NCI-H2227 (cell line): ENCODE data around the gene CGB2.
"Not testable (repeated sequence)": the region's sequence is repeated elsewhere in the genome, so short reads cannot be mapped to it uniquely, and the experiment has no call there.

Experiments
- DNase-seq: peaks from one replicate; lab custom pipeline; 2025; ENCODE audit not compliant: unreplicated experiment; lab: John Stamatoyannopoulos, UW

Gene CGB2

DNA sequence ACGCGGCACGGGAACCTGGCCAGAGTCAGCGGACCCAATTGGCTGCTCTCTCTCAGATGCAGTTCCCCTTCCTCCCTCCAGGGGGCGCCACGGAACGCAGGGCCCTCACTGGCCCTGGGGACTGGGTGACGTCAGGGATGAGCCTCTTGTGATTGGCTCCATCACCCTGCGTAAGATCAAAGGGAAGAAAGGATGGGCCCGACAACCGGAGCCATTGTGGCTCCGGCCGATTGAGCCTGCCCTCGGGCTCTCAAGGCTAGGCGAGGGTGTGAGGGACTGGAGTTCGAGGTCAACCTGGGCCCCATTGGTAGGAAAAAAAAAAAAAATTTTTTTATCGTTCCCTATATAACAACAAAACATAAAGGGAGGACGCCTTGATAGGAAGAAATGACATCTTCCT is 5.1 kb downstream of the CGB2 start, which contains the start of gene CGB1:
TSS of gene CGB1 (minus strand) at position 81 of the 400 bp plus-strand sequence. CDS start 184 bp downstream, outside the sequence.
- DNase-seq, result peak; percentile 52

DNA sequence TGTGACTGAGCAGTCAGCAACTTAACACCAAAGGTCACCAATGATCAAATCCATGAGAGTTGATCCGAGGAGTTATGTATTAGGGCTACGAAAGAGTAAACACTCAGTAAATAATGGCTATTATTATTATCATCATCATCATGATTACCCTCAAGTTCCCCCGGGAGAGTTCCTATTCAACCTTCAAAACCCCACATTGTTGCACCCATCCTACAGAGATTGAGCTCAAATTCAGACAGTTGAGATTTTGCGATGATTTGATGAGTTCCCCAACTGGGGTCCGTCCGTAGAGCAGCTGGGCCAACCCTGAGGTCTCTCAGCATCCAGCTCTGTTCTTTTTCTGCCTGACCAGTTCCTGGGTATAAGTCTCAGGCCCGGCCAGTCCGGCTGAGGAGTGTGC is 6.4 kb downstream of the CGB2 start:
- DNase-seq, result not testable (repeated sequence)

DNA sequence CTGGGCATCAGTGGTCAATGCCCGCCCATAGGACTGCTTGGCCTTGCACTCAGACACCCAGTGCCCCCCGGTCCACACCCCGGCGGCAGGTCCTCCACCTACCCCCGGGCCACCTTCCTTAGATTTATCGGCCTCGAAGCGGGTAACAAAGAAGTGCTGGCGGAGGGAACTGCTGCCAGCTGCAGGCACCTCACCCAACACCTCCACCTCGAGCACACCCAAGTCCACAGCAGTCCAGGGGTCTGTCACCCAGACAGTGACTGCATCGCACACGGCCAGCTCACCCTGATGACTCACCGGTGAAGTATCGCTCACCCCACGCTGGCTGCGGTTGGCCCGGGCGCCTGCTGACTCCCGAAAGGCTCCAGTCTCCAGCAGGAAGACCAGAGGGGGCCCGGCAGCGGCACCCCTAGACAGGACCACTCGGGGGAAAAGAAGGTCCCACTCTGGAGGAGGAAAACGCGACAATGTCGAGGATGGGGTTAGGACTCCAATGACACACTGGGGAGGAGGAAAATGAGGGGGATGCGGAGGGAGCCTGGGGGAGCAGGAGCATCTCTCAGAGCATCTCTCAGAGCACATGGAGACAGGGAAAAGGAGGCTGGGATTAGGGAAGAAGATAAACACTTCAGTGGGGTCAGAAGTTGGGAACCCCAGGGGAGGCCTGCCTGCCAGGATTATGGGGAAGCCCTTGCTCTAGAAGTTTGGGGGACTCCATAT is 7.0 kb downstream of the CGB2 start:
- DNase-seq, result not testable (repeated sequence)

DNA sequence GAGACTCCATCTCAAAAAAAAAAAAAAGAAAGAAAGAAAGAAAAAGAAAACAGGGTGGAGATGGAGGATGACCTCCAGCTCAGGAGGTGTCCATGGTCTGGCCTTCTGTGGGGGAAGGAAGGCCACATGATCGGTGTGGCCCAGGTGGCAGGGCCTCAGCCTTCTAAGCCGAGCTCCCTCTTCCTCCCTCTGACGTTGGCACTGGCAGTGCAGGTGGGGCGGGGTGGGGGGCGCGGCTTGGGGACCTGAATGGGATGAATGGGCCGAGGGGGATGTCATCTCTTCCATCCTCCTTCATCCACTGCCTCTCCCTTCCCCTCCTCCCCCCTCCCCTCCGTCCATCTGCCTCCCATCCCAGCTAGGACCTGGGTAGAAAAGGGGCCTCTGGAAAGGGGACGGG is 8.0 kb downstream of the CGB2 start:
- DNase-seq, result not testable (repeated sequence)

DNA sequence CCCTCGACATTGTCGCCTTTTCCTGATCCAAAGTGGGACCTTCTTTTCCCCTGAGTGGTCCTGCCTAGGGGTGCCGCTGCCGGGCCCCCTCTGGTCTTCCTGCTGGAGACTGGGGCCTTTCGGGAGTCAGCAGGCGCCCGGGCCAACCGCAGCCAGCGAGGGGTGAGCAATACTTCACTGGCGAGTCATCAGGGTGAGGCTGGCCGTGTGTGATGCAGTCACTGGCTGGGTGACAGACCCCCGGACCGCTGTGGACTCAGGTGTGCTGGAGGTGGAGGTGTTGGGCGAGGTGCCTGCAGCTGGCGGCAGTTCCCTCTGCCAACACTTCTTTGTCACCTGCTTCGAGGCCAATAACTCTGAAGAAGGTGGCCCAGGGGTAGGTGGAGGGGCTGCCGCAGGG is 10.5 kb downstream of the CGB2 start:
- no peak for DNase-seq

DNA sequence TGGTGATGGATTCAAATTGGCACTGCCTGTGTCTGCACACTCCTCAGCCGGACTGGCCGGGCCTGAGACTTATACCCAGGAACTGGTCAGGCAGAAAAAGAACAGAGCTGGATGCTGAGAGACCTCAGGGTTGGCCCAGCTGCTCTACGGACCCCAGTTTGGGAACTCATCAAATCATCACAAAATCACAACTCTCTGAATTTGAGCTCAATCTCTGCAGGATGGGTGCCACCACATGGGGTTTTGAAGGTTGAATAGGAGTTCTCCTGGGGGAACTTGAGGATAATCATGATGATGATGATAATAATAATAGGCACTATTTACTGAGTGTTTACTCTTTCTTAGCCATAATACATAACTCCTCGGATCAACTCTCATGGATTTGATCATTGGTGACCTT is 11.0 kb downstream of the CGB2 start:
- DNase-seq, result not testable (repeated sequence)

DNA sequence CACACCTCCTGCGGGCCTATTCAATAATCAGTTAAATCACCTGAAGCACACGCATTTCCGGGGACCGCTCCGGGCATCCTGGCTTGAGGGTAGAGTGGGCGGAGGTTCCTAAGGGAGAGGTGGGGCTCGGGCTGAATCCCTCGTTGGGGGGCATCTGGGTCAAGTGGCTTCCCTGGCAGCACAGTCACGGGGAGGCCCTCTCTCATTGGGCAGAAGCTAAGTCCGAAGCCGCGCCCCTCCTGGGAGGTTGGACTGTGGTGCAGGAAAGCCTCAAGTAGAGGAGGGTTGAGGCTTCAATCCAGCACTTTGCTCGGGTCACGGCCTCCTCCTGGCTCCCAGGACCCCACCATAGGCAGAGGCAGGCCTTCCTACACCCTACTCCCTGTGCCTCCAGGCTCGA is 11.9 kb downstream of the CGB2 start, which contains the start of gene CGB5:
TSS of gene CGB5 (plus strand) at position 301 of the 400 bp plus-strand sequence. CDS start 362 bp downstream, outside the sequence.
- DNase-seq, result not testable (repeated sequence)

DNA sequence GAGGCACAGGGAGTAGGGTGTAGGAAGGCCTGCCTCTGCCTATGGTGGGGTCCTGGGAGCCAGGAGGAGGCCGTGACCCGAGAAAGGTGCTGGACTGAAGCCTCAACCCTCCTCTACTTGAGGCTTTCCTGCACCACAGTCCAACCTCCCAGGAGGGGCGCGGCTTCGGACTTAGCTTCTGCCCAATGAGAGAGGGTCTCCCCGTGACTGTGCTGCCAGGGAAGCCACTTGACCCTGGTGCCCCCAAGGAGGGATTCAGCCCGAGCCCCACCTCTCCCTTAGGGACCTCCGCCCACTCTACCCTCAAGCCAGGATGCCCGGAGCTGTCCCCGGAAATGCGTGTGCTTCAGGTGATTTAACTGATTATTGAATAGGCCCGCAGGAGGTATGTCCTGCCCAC is 17.3 kb downstream of the CGB2 start, which contains the start of gene CGB8:
TSS of gene CGB8 (minus strand) at position 101 of the 400 bp plus-strand sequence. CDS start 372 bp downstream, outside the sequence.
- DNase-seq, result not testable (repeated sequence)

DNA sequence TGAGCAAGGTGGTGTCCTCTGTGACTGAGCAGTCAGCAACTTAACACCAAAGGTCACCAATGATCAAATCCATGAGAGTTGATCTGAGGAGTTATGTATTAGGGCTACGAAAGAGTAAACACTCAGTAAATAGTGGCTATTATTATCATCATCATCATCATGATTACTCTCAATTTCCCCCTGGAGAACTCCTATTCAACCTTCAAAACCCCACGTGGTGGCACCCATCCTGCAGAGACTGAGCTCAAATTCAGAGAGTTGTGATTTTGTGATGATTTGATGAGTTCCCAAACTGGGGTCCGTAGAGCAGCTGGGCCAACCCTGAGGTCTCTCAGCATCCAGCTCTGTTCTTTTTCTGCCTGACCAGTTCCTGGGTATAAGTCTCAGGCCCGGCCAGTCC is 18.1 kb downstream of the CGB2 start:
- not testable (repeated sequence) for DNase-seq

DNA sequence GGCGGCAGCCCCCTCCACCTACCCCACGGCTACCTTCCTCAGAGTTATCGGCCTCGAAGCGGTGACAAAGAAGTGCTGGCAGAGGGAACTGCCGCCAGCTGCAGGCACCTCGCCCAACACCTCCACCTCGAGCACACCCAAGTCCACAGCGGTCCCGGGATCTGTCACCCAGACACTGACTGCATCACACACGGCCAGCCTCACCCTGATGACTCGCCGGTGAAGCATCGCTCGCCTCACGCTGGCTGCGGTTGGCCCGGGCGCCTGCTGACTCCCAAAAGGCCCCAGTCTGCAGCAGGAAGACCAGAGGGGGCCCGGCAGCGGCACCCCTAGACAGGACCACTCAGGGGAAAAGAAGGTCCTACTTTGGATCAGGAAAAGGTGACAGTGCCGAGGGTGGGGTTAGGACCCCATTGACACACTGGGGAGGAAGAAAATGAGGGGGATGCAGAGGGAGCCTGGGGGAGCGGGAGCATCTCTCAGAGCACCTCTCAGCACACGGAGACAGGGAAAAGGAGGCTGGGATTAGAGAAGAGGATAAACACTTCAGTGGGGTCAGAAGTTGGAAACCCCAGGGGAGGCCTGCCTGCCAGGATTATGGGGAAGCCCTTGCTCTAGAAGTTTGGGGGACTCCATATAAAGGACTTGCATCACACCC is 18.8 kb downstream of the CGB2 start:
- DNase-seq, result not testable (repeated sequence)

DNA sequence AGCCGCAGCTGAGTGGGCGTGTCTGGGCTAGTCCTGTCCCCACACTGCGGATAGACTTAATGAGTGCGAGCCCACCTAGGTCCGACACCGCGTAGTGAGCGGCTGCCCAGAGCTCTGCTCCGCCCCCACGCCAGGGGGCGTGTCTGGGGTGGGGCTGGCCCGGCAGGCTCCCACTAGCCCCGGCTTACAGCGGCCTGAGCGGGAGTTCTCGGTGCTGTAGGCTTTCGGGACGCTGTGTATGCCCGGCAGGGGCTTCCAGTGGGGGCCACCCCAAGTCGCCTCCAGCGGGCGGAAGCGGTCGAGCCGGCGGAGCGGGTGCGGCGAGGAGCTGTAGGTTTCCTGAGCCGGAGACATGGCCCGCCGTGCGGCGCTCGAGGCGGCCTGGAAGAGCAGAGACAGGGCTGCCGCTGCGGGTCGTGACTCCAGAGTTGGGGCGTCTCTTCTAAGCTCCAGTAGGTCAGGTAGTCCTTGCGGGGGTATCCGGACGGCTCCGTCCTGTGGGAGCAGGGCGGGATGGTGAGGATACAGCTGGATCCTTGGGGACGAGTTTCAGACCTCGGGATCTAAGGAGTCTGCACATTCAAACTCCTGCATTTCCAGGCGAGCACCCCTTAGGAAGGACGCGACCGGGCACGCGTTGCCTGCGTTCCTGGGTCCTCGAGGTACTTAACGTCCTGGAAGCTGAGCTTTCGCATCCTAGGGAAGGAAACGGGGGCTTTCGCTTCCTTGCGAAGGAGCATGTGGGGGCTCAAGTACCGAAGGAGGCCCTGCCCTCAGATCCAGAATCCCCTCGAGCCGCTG is 24.6 kb downstream of the CGB2 start:
- DNase-seq, result peak; percentile 59

DNA sequence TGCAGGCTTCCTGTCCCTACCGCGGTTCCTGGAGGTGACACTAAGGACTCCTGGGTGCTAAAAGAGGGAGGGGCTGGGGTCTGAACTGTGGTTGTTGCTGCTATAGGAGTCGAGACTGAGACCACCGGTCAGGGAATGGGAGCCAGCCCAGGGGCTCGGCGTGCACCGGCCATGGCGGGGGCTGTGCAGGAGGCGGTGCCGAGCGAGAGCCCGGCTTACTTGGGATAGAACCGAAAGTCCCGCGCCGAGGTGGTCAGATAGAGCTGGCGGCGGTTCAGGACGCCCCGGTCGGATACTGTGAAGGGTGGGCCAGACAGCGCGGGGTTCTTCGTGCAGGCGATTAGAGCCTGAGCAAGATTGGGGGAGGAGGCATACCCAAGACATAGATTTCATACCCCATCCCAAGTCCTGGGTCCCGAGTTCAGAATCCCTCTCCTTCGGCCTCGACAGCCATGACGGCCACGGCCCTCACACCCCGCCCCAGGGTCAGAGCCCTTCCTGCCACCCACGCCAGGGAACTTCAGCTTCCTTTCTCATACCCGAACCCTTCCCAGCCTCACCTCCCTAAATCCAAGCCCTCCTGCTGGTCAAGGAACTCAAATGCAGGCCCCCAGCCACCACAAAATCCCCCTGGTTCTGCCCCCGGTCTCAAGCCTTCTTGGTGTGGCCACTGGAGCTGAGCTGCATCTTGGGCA is 25.4 kb downstream of the CGB2 start:
- not testable (repeated sequence) for DNase-seq

DNA sequence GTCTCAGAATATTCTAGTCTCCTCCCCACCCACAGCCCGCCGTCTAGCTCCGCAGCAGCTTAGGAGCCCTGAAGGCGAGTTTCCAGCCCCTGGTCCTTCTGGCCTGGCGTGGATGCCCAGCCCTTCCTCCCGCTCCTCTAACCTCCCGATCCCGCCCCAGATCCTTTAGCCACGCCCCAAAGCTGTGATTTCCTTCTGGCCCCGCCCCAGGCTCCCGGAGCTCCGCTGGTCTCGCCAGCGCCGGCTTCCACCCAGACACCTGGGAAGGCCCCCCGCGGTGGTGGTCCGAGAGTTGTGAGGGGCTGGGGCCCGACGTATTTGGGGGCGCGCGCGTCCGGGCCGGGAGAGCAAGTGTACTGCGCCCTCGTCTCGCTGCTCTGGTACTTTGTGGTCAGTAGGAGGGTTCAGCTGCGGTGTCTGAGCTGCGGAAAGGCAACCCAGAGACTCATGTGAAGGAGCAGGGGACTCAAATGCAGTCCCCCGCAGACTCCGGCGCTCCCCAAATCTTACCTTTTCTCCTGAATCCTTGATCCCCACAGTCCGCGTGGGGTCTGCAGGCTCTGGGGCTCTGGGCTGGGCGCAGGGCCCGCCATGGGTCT is 26.0 kb downstream of the CGB2 start, which contains the start of gene CGB7:
TSS of gene CGB7 (minus strand) at position 114 of the 599 bp plus-strand sequence. CDS start 2,374 bp downstream, outside the sequence.
- peak; percentile 56 for DNase-seq

DNA sequence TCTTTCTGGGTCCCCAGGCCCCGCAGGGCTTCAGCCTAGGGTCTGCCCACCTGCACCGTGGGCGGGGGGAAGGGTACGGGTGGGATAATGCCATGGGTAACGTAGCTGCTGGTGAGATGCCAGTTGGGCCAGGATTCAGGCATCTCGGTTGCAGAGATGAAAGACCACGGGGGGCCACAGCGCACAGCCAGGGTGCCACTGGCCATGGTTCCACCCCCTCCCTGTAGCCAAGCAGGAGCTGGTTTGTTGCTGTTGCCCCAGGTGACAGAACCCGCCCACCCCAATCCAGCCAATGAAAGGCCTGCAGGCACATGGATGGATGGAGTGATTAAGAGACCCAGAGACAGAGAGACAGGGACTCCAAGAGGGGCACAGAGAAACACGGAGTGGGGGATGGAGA is 26.9 kb downstream of the CGB2 start:
- peak; percentile 10 for DNase-seq

DNA sequence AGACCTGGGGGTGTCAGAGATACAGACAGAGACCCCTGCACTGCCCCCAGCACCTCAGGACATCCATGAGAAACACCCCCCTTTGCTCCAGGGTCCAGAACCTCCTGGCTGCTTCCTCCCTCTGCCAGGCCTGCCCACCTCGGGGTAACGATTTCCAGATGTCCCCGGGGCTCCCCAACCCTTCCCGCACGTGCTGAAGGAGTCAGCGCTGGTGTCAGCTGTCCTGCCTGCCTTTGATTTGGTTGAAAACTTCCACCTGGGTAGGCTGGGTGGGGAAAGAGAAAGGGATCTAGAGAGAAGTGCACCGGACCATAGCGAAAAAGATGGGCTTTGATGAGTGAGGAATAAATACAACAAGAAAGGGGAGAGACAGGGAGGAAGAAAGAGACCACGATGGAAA is 27.4 kb downstream of the CGB2 start:
- no peak for DNase-seq

DNA sequence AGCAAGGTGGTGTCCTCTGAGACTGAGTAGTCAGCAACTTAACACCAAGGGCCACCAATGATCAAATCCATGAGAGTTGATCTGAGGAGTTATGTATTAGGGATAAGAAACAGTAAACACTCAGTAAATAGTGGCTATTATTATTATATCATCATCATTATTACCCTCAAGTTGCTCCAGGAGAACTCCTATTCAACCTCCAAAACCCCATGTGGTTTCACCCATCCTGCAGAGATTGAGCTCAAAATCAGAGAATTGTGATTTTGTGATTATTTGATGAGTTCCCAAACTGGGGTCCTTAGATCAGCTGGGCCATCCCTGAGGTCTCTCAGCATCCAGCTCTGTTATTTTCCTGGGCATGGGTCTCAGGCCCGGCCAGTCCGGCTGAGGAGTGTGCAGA is 29.3 kb downstream of the CGB2 start:
- DNase-seq, result no peak

DNA sequence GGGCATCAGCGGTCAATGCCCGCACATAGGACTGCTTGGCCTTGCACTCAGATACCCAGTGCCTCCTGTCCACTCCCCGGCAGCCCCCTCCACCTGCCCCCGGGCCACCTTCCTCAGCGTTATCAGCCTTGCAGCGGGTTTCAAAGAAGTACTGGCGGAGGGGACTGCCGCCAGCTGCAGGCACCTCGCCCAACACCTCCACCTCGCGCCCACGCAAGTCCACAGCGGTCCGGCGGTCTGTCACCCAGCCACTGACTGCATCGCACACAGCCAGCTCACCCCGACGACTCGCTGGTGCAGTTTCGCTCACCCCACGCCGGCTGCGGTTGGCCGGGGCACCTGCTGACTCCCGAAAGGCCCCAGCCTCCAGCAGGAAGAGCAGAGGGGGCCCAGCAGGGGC is 29.8 kb downstream of the CGB2 start:
- DNase-seq, result no peak

DNA sequence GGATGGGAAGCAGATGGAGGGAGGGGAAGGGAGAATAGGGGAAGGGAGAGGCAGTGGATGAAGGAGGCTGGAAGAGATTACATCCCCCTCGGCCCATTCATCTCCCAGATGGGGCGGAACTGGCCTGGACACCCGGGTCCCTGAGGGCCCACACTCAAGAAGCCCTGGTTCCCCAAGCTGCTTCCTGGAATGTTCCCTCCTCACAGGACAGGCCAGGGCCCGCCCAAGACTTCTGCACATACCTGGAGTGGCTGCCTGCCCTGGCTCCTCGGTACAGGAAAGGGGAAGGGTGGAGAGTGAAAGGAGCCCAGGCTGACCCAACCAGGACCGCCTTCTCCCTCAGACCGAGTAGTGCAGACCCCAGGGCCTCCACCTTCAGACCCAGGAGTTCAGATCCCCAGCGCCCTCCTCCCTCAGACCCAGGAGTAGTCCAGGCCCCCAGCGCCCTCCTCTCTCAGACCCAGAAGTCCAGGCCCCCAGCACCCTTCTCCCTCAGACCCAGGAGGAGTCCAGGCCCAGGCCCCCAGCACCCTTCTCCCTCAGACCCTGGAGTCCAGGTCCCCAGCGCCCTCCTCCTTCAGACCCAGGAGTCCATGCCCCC is 32.4 kb downstream of the CGB2 start:
- DNase-seq, result no peak

DNA sequence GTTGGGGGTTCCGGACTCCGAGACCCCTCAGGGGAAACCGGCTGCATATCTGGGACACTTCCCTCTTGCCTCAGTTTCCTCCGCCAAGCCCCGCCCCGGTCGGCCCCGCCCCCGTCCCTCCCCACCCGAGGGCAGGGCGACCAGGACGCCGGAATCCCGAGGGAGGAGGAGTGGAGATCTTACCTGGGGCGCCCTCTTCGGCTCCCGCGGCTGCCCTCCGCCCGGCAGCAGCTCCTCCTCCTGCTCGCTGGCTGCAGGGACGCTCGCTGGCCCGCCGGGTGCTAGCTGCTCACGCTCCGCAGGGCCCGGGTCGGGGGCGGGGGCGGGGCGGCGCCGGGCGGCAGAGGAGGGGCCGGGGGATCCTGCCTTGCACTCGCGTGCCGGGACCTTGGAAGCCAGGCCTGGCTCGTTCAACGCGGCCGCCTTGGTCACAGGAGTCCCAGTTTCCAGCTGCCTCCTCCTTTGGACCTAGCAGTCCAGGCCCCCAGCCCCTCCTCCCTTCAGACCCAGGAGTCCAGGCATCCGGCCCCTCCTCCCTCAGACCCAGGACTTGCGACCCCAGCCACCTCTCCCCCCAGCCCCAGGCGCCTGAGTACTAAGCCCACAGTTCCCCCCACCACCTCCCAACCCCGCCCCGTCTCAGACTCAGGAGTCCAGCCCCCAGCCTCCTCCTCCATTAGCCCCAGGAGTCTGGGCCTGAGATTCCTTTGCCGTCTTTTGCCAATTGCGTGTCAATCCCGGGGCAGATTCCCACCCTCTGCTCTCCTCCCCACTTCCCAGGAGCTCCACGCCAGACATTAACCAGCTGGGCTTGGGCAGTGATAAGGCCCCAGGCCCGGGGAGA is 33.3 kb downstream of the CGB2 start, which contains the start of gene NTF4:
TSS of gene NTF4 (minus strand) at position 51 of the 844 bp plus-strand sequence. CDS start 2,821 bp downstream, outside the sequence.
- DNase-seq, result peak; percentile 64
